ENCODE results near the gene VSTM2L.
"Not testable (repeated sequence)": the region's sequence is repeated elsewhere in the genome, so short reads cannot be mapped to it uniquely, and the experiment has no call there.

The VSTM2L gene

GRCh38 chr20:37958856-37959520 lies 56.1 kb downstream of the VSTM2L start:
- DNase-seq (ENCODE audit: low read depth in 2 of 3, low spot score in 2 of 3): no peak

- no peak for DNase-seq (ENCODE audit: low read depth in 2 of 3, low spot score in 2 of 3)
Observed at GRCh38 chr20:37961066-37961465, 58.1 kb downstream of the VSTM2L start.

GRCh38 chr20:37963483-37963882 lies 60.6 kb downstream of the VSTM2L start:
- not testable (repeated sequence) for DNase-seq (ENCODE audit: low read depth in 2 of 3, low spot score in 2 of 3)

GRCh38 chr20:37968841-37969401 lies 66.0 kb downstream of the VSTM2L start:
- DNase-seq (ENCODE audit: low read depth in 2 of 3, low spot score in 2 of 3): no peak

GRCh38 chr20:37969949-37970855 lies 67.3 kb downstream of the VSTM2L start:
- no peak for DNase-seq (ENCODE audit: low read depth in 2 of 3, low spot score in 2 of 3)

- DNase-seq (ENCODE audit: low read depth in 2 of 3, low spot score in 2 of 3): no peak
Observed at GRCh38 chr20:37970856-37971245, 67.9 kb downstream of the VSTM2L start.

GRCh38 chr20:37971561-37972127 lies 68.7 kb downstream of the VSTM2L start:
- DNase-seq (ENCODE audit: low read depth in 2 of 3, low spot score in 2 of 3): no peak

GRCh38 chr20:37972256-37973058 lies 69.5 kb downstream of the VSTM2L start:
- no peak for DNase-seq (ENCODE audit: low read depth in 2 of 3, low spot score in 2 of 3)

- DNase-seq (ENCODE audit: low read depth in 2 of 3, low spot score in 2 of 3): no peak
Observed at GRCh38 chr20:37973059-37973910, 70.4 kb downstream of the VSTM2L start.

GRCh38 chr20:37976887-37977286 lies 74.0 kb downstream of the VSTM2L start:
- DNase-seq (ENCODE audit: low read depth in 2 of 3, low spot score in 2 of 3): no peak

GRCh38 chr20:37977338-37977737 lies 74.4 kb downstream of the VSTM2L start:
- DNase-seq (ENCODE audit: low read depth in 2 of 3, low spot score in 2 of 3): no peak

- DNase-seq (ENCODE audit: low read depth in 2 of 3, low spot score in 2 of 3): no peak
Observed at GRCh38 chr20:37977786-37978185, 74.9 kb downstream of the VSTM2L start.

GRCh38 chr20:37979021-37979985 lies 76.4 kb downstream of the VSTM2L start:
- no peak for DNase-seq (ENCODE audit: low read depth in 2 of 3, low spot score in 2 of 3)

- no peak for DNase-seq (ENCODE audit: low read depth in 2 of 3, low spot score in 2 of 3)
Observed at GRCh38 chr20:37980383-37980782, 77.5 kb downstream of the VSTM2L start.

- no peak for DNase-seq (ENCODE audit: low read depth in 2 of 3, low spot score in 2 of 3)
Observed at GRCh38 chr20:37980876-37981275, 77.9 kb downstream of the VSTM2L start.

GRCh38 chr20:37981568-37981967 lies 78.6 kb downstream of the VSTM2L start:
- no peak for DNase-seq (ENCODE audit: low read depth in 2 of 3, low spot score in 2 of 3)

GRCh38 chr20:37983286-37983685 lies 80.4 kb downstream of the VSTM2L start:
- DNase-seq (ENCODE audit: low read depth in 2 of 3, low spot score in 2 of 3): no peak

- DNase-seq (ENCODE audit: low read depth in 2 of 3, low spot score in 2 of 3): no peak
Observed at GRCh38 chr20:37984018-37984785, 81.3 kb downstream of the VSTM2L start.
